Measurements from ENCODE around the gene FHL3.

- TF ChIP-seq POLR2A (IDR thresholded peaks at IDR 0.05) (no peak), CTCF (IDR thresholded peaks at IDR 0.05 in 8 of 11, conservative IDR thresholded peaks at IDR 0.05 in 3 of 11) (no peak)
These were observed 7.8 kb downstream of the FHL3 start for GRCh38 chr1:37997256-37998088.

All from spleen (tissue), 7 donors.